GM23248 (cell line): ENCODE measurements around the gene RAD50.

ENCODE experiments used
- EZH2 ChIP-seq: fragments of 200-600 bp; sonication (generic); IDR thresholded peaks from 2 replicates; pipeline ENCODE4 v1.6.1; 2018; ENCODE audit warnings: antibody characterized with exemption, mild to moderate bottlenecking; ENCODE audit not compliant: insufficient read depth, poor library complexity, severe bottlenecking
- EZH2phosphoT487 ChIP-seq: fragments of 200-600 bp; sonication (generic); IDR thresholded peaks from 2 replicates; pipeline ENCODE4 v1.6.1; 2018; ENCODE audit warnings: antibody characterized with exemption, moderate library complexity, mild to moderate bottlenecking, low read depth; ENCODE audit not compliant: insufficient read depth

- no peak for TF ChIP-seq EZH2
- no peak for TF ChIP-seq EZH2phosphoT487
These were observed 117.3 kb downstream of the RAD50 start, which contains the start of gene IL4 for GRCh38 chr5:132673939-132674630.
